GM19463 (cell line): ENCODE data around the gene SYT2.
"Not testable (repeated sequence)": the region's sequence is repeated elsewhere in the genome, so short reads cannot be mapped to it uniquely, and the experiment has no call there.

Experiments used
- ATAC-seq: cut with Tn5 transposase; IDR thresholded peaks from one replicate; pipeline ENCODE4 v1.9.1; 2021; ENCODE audit warnings: mild to moderate bottlenecking, moderate library complexity; ENCODE audit not compliant: unreplicated experiment

The SYT2 gene

DNA sequence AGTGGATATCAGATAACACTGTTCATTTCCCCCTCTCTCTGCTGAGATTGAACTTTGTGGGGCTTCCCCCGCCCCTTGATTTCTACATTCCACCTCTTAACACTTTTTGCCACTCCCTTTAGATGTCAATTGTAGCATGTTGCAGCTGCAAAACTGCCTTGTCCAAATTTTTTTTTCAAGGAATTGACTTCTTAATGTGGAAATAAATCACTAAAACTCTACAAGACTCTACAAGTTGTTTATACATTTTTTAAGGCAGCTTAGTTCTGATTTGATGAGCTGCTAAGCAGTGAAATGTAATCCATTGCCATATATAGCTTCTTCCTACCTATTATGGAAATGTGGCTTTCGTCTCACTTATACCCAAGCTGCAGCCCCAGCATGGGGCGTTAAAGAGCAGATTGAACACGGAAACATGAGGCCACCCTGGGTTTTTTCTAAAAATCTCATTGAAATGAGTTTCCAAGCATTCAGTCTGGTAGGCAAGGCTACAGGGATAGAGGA is 132.2 kb downstream of the SYT2 start:
- no peak for ATAC-seq

DNA sequence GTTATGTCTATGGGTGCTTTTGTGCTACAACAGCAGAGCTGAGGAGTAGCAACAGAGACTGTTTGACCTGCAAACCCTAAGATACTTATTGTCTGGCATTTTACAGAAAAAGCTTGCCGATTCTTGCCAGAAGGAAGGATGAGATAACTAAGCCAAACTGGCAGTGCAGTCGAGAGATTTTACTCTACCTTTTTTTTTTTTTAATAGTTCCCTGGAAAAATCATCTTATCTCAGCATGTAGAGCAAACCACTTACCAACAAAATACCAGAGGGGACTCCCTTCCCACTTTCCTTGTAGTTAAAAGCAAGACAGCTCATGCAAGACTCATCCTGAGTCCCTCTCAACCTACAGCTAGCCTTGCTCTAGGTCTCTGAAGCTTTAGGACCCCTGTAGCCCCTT is 132.9 kb downstream of the SYT2 start:
- no peak for ATAC-seq

DNA sequence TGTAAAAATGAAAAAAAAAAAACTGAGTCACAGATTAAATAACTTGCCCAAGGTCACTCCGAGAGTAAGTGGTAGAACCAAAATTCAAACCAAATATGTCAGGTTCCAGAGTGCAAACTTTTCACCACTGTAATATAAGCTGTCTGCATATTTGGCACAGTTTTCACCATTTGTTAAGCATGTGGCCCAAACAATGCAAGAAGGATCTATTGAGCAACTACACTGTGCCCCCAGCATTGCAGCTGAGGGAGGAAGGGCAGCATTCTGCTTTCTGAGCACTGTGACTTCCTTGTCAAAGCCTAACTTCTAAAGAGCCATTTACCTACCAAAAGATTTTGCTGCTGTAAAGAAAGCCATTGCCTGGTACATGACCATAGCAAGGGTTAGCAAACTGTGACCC is 133.4 kb downstream of the SYT2 start:
- no peak for ATAC-seq

- ATAC-seq: no peak
These were observed 134.2 kb downstream of the SYT2 start for GRCh38 chr1:202575918-202576653.

- no peak for ATAC-seq
These were observed 137.4 kb downstream of the SYT2 start for GRCh38 chr1:202572867-202573266.

DNA sequence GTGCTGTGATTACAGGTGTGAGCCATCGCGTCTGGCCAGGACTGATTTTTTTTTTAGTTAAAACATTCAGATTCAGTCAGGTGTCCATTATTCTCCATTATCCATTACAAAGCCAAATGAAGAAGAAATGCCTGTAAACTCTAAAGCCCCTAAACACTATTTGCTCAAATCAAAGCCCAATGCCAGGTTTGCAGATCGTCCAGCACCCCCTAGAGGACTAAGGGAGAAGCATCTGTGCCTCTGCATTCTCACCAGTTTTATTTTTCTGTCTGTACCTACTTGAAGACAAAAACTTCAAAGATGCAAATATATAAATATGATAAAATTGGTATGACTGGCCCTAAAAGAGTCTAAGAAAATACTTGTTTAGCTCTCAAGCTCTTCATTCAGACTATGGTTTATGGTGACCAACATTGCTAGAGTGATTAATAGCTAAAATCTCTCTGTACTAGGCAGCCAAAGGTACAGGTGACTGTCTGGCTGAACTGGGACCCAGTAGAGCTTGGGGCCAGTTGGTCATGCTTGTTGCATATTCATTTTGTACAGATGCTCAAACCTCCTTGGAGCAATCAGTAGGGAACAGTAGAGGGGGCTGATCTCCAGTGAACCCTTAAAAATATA is 138.4 kb downstream of the SYT2 start:
- ATAC-seq: no peak

DNA sequence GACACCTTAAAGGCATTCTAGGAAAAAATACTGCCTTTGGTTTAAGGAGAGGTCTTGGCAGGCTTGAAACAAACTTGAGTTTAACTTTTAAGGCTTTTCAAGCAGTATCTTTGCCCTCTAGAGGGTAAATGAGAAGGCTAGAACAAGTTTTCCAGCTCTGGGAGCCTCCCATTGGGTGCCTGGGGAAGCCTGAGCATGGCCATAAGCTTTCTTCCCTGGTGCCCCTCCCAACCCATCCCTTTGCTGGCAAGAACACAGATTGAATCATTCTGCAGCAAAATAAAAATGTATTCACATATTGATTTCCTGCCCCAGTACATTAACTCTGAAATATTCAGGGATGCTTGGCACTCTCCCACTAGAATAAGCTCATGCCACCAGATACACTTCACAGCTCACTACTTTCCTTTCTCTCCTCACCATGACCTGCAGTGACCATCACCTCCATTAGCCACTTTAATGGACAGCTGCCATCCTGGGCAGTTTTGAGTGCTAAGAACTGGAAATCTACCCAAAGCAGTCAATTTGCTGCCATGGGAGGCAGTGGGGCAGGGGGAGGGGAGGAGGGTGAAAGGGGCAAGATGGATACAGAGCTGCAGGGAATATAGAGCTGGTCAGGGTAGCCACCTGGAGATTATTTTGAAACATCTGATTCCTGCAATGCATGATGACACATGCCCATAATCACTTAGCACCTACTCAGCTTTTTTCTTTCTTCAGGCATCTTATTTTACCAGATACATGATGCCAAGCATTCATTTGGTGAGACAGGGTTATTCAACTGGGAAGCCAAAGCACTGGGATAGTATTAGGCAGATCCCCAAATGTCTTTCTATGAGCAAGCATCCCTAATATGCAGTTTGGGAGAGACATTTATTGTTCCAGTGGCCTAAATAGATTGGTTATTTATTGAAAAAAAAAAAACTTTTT is 140.6 kb downstream of the SYT2 start:
- no peak for ATAC-seq

DNA sequence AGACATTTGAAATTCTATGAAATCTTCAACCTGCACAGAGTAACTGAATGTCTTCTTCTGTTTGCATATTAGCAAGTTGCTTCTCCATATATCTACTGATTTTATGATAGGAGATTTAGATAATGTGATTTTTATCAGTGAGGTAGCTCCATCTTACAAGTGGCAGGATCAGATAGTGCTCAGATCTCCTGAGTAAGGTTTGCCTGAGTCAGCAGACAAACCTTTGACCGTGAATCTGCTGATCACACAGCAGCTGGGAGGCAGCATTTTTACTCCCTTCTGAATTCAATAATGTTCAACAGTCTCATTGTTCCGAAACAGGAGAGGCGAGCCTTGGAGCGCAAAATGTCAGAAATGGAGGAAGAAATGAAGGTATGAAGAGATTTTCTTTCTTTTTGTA is 141.4 kb downstream of the SYT2 start:
- no peak for ATAC-seq

DNA sequence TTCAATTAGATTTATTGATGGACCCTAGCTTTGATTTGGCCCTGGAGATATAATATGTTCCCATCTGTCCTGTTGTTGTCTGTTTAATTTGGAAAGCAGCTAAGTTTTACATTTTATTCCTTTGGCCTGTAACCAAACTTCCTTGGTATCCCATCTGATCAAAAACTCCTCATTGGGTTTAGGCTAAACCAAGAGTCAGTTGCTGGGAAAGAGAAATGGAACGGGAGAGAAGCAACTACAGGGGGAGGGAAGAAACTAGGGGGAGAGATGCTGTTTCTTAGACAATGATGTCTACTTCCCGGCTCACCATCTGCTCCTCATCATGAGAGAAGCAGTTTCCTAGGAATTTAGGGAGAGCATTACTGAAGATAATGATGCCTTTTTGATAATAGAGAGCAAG is 141.8 kb downstream of the SYT2 start:
- ATAC-seq: no peak

GRCh38 chr1:202567738-202568137 is 142.5 kb downstream of the SYT2 start:
- no peak for ATAC-seq

DNA sequence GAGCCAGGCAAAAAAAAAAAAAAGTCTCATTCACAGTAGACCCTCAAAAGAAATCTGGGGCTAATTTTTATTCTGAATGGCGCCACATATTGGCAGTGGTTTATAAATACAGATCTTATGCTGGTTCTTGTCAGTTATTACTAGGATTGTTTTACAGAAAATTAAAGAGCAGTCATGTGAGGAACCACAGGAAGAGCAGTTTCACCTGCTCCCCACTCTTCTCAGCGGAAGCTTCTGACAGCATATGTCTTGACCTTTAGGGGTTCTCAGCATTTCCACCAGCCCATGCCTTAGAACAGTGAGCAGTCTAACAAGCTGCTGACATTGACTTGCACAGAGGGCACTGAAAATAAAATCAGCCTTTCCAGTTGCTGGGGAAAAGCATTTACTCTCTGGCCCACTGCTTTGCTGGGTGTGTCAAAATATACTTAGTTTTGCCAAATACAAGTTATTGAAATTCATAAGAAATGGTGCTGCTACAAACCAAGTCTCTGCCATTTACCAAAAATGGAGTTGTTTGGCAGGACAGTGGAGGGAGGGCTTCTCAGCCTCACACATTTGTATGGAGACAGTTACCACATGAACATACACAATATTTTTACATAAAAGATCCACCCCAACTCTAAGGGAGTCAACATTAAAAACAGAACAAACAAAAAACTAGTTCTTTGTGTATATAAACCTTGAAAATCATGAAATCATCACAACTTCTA is 144.2 kb downstream of the SYT2 start:
- peak; percentile 84 for ATAC-seq

GRCh38 chr1:202564958-202565495 is 145.2 kb downstream of the SYT2 start:
- no peak for ATAC-seq

DNA sequence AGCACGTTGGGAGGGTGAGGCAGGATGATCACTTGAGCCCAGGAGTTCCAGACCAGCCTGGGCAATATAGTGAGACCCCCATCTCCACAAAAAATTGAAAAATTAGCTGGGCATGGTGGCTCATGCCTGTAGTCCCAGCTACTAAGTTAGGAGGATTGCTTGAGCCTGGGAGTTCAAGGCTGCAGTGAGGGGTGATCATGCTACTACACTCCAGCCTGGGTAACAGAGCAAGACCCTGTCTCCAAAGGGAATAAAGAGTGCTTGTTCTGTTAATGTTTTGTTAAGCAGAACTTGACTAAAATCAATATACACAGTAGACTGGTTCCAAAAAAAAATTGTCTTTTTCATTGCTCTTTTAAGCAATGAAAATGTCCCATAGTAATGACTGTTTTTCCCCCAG is 146.4 kb downstream of the SYT2 start:
- ATAC-seq: no peak

DNA sequence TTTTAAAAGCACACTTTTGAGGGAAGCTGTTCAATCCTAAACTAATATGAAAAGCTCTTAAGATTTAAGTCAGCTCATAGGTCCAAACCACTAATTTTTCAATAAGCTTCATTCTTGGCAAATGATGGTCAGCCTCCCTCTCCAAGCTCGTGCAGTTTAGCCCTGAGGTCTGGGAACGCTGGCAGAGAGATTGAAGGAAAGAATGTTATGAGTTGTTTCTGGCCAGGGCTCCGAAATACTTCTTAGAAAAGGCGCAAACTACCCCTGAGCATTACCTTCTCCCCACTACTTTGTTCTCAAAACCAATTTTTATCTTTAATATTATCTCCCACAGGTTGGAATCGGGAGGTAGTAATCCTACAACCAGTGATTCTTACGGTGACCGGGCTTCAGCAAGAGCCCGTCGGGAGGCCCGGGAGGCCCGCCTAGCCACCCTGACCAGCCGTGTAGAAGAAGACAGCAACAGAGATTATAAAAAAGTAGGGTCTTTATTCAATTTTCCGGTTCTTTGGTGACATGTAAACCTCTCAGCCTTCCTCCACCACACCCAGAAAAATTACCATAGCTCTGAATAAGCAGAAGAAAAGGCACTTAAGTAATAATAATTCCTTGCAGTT is 147.7 kb downstream of the SYT2 start:
- no peak for ATAC-seq

GRCh38 chr1:202561726-202562443 is 148.4 kb downstream of the SYT2 start:
- no peak for ATAC-seq

GRCh38 chr1:202561240-202561639 is 149.0 kb downstream of the SYT2 start:
- ATAC-seq: no peak

GRCh38 chr1:202557662-202558061 is 152.6 kb downstream of the SYT2 start:
- not testable (repeated sequence) for ATAC-seq

DNA sequence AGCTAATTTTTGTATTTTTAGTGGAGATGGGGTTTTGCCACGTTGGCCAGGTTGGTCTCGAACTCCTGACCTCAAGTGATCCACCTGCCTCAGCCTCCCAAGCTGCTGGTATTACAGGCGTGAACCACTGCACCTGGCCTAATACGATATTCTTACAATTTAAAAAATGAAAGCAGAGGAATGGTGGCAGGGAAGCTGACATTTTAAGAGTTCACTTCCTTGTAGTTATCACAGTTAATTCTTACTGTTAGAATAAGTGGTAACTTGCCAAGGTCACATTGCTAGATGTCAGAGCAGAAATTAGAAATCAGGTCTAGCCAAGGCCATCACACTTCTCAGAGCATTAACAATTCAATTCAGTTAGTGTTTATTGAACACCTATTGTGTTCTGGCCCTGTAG is 154.2 kb downstream of the SYT2 start:
- ATAC-seq: not testable (repeated sequence)

DNA sequence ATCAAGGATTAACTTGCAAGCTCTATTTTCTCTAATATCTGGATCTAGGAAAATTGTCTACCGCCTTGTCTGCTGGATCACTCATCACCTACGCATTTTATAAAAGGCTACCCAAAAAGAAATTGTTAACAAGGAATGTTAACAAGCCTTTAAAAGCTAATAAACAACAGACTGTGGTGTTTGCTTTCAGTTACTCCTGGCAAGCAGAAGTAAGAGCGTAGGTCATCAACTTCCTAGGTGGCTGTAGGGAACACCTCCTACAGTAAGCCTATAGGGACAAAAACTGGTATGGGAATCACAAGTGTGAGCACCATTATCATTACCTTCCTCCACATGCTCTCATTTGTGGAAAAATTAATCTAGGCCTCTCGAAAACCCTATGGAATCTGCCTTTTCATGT is 155.6 kb downstream of the SYT2 start:
- ATAC-seq: not testable (repeated sequence)
